Measurements from ENCODE around the gene DMXL1. TPM values are rescaled to one million over a fixed set of nuclear protein-coding genes. Genes with fewer than 3 reads are reported as not detected.

DMXL1 gene
- total and polyA plus RNA-seq, 8 donors, result 9.9 to 30.5 (median 23.5) TPM

GRCh38 chr5:119276978-119277377 is 206.1 kb downstream of the DMXL1 start:
- no peak for ATAC-seq
- Histone ChIP-seq H3K4me3 (no peak overlapping the region), H3K4me1 (peaks cover 22 to 36% (median 27%) of the 10 kb centered on the region in 3 donors), H3K27ac (no peak overlapping the region), H3K9me3 (no peaks in the 10 kb centered on the region), H3K36me3 (no peaks in the 10 kb centered on the region), H3K27me3 (no peaks in the 10 kb centered on the region)
- no peak for FAIRE-seq
- no peak for TF ChIP-seq CTCF (IDR thresholded peaks at IDR 0.05)
- intact Hi-C loops (cut with DNase I), result no loop called here
- WGBS, 2 donors, result 92% methylated on average over 5 of the region's 5 CpGs
- no peak for DNase-seq

DNA sequence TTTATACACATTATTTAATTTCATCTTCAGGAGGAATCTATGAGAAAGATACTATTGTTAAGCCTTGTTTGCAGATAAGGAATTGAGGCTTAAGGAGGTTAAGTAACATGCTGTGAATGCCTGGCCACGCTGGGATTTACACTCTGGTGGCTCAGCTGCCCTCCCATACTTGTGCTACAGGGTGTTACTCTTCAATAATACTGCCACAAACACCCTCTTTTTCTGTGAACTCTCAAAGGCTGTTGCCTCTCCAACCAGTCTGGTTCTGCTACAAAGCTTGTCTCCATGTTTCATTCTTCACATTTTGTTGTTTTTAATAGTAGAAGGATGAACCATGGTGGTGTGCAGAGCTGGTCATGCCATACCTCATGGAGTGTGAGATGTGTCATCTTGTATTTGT is 208.2 kb downstream of the DMXL1 start:
- ATAC-seq, result no peak
- WGBS, 2 donors, result 82 to 89% methylated on average over 1 of the region's 1 CpG
- peaks cover 6 to 15% (median 9%) of the 10 kb centered on the region in 3 donors for H3K4me1 ChIP-seq
- FAIRE-seq, result no peak
- intact Hi-C loops (cut with DNase I), result no loop called here
- no peak for TF ChIP-seq CTCF (IDR thresholded peaks at IDR 0.05)
- H3K9me3 ChIP-seq, result no peaks in the 10 kb centered on the region
- DNase-seq, result no peak
- no peak overlapping the region for H3K4me3 ChIP-seq
- H3K36me3 ChIP-seq, result no peaks in the 10 kb centered on the region
- H3K27ac ChIP-seq, result no peak overlapping the region
- no peaks in the 10 kb centered on the region for H3K27me3 ChIP-seq

DNA sequence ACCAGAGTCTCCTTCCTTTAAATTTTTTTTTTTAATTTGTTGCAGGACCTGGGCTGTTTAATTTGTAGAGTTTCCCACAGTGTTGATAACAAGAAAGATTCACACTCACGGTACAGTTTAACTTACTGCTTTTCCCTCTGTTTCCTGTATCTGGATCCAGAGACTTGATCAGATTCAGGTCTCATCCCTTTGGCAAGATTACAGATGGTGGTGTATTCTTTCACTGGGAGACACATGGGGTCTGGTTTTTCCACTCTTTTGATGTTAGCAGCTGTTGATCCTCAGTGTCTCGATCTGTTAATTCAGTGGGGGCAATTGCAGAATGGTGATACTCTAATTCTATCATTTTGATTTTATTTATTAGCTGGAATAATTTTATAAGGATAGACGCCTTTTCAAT is 209.5 kb downstream of the DMXL1 start:
- FAIRE-seq, result no peak
- no peak for ATAC-seq
- Histone ChIP-seq H3K27me3 (no peaks in the 10 kb centered on the region), H3K36me3 (no peaks in the 10 kb centered on the region), H3K9me3 (no peaks in the 10 kb centered on the region), H3K4me3 (no peak overlapping the region), H3K4me1 (peaks cover 0 to 8% (median 3%) of the 10 kb centered on the region in 3 donors), H3K27ac (no peak overlapping the region)
- intact Hi-C loops (cut with DNase I), result no loop called here
- TF ChIP-seq CTCF (IDR thresholded peaks at IDR 0.05), result no peak
- WGBS, 2 donors, result 43 to 59% methylated on average over 3 of the region's 3 CpGs
- no peak for DNase-seq

DNA sequence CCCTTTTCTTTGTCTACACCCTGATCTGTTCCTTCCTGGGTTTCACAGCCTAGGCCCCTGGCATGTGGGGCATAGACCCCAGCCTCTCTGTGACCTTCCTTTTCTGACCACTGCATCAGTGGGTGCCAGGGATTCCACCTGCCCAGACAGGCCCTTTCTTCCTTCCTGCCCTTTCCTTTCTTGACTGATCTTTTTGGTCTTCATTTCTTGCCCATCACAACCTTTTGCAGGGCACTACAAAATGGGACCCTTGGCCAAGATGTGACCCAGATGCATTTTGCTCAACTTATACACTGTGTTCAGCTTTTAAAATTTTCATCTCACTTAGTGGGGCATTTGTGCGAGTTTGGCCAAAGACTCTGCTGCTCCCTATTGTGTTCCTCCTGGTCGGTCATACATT is 211.7 kb downstream of the DMXL1 start:
- FAIRE-seq, result no peak
- H3K4me1 ChIP-seq, result peaks cover 4 to 13% (median 6%) of the 10 kb centered on the region in 3 donors
- no peaks in the 10 kb centered on the region for H3K27me3 ChIP-seq
- H3K27ac ChIP-seq, result no peak overlapping the region
- no peaks in the 10 kb centered on the region for H3K36me3 ChIP-seq
- DNase-seq, result no peak
- no peaks in the 10 kb centered on the region for H3K9me3 ChIP-seq
- WGBS, 2 donors, result 75 to 77% methylated on average over 2 of the region's 2 CpGs
- intact Hi-C loops (cut with DNase I), result no loop called here
- TF ChIP-seq CTCF (IDR thresholded peaks at IDR 0.05), result no peak
- ATAC-seq, result no peak
- no peak overlapping the region for H3K4me3 ChIP-seq

DNA sequence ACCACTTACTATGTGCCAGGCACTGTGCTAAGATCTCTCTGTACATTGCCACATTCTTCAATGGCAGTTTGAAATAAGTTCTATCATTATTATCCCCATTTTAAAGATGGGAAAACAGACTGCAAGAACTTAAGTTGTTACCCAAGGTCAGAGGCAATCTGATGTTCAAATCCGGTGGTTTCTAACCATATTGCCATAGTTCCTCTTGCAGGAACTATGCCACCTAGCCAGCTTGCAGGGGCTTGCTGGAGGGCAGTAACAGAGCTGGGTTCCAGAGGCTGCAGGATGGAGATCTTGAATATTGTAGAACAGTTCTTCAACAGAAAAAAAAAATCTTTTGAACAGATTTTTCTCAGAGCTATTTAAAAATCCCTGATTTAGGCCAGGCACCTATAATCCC is 213.1 kb downstream of the DMXL1 start:
- no peak for TF ChIP-seq CTCF (IDR thresholded peaks at IDR 0.05)
- no peaks in the 10 kb centered on the region for H3K27me3 ChIP-seq
- H3K36me3 ChIP-seq, result no peaks in the 10 kb centered on the region
- peaks cover 18 to 26% (median 20%) of the 10 kb centered on the region in 3 donors for H3K4me1 ChIP-seq
- no peaks in the 10 kb centered on the region for H3K9me3 ChIP-seq
- no peak overlapping the region for H3K27ac ChIP-seq
- ATAC-seq, result no peak
- 26 to 34% methylated on average over 1 of the region's 1 CpG for WGBS, 2 donors
- no peak overlapping the region for H3K4me3 ChIP-seq
- FAIRE-seq, result no peak
- intact Hi-C loops (cut with DNase I), result no loop called here
- no peak for DNase-seq
